B cell (primary cell): ENCODE measurements around the gene TRIB2. TPM values are rescaled to one million over a fixed set of nuclear protein-coding genes. Genes with fewer than 3 reads are reported as not detected.

Experiments
- ATAC-seq: fragments of 200-7000 bp; cut with Tn5 transposase; one replicate; pipeline ENCODE4 v1.10.0; 2021; ENCODE audit warnings: low read depth, mild to moderate bottlenecking, moderate number of reproducible peaks, moderate library complexity
- CTCF ChIA-PET: fragments of 350-600 bp; sonication (Branson Sonifier 250); formaldehyde crosslinking; loops from one replicate; lab custom pipeline; 2021; ENCODE audit warnings: antibody characterized with exemption, inconsistent platforms; lab: Charles Lee
- POLR2A ChIA-PET: fragments of 350-600 bp; sonication (Branson Sonifier 250); formaldehyde crosslinking; loops from one replicate; lab custom pipeline; 2021; ENCODE audit warnings: antibody characterized with exemption; lab: Charles Lee
- DNase-seq: peaks from one replicate; pipeline ENCODE4 v3.0.0; 2013
- H2AFZ ChIP-seq: 2 replicates; pipeline ENCODE4 v1.6.1; 2012; ENCODE audit warnings: mild to moderate bottlenecking, low read depth, low read length; ENCODE audit not compliant: insufficient read depth, poor library complexity, severe bottlenecking
- H3K27ac ChIP-seq, 2 donors: 1 replicate in 1 of 2; 2 replicates in 1 of 2; pipeline ENCODE4 v1.5.1; 2012 to 2013; ENCODE audit warnings: low read length in 2 of 2, mild to moderate bottlenecking in 2 of 2, moderate library complexity in 1 of 2
- H3K27me3 ChIP-seq, 4 experiments: fragments of 200-600 bp in 1 of 4; sonication (generic) in 1 of 4; replicated peaks in 1 of 4; 1 replicate in 2 of 4; 2 replicates in 2 of 4; pipeline versions ENCODE4 v1.6.1 to v1.7.0; 2013 to 2016; ENCODE audit warnings: low read length in 3 of 4, mild to moderate bottlenecking in 2 of 4, mixed read lengths in 1 of 4, moderate library complexity in 1 of 4; ENCODE audit not compliant: insufficient read depth in 4 of 4, control insufficient read depth in 3 of 4; ENCODE audit errors: control extremely low read depth in 1 of 4
- H3K36me3 ChIP-seq, 2 experiments: replicated peaks in 1 of 2; 1 replicate in 1 of 2; 2 replicates in 1 of 2; pipeline versions ENCODE4 v1.6.1 to v1.7.1; 2013; ENCODE audit warnings: low read length in 1 of 2; ENCODE audit not compliant: insufficient read depth in 2 of 2, control insufficient read depth in 1 of 2; ENCODE audit errors: control extremely low read depth in 1 of 2, extremely low read depth in 1 of 2
- H3K4me1 ChIP-seq, 2 donors: fragments of 200-600 bp in 1 of 2; sonication (generic) in 1 of 2; 1 replicate in 1 of 2; 2 replicates in 1 of 2; pipeline versions ENCODE4 v1.5.1 to v1.6.1; 2013 to 2017; ENCODE audit warnings: low read length in 2 of 2; ENCODE audit not compliant: control insufficient read depth in 2 of 2, insufficient read depth in 2 of 2
- H3K4me2 ChIP-seq: replicated peaks from 2 replicates; pipeline ENCODE3; 2012; ENCODE audit warnings: mild to moderate bottlenecking, low read depth, low read length; ENCODE audit not compliant: poor library complexity, severe bottlenecking
- H3K4me3 ChIP-seq, 5 experiments: fragments of 200-600 bp in 1 of 5; sonication (generic) in 1 of 5; 1 replicate in 3 of 5; 2 replicates in 2 of 5; pipeline versions ENCODE4 v1.5.1 to v1.7.0; 2011 to 2016; ENCODE audit warnings: low read length in 4 of 5, mild to moderate bottlenecking in 4 of 5, low read depth in 2 of 5, control low read depth in 1 of 5, moderate library complexity in 1 of 5; ENCODE audit not compliant: insufficient read depth in 1 of 5; ENCODE audit errors: control extremely low read depth in 1 of 5, extremely low read depth in 1 of 5
- H3K79me2 ChIP-seq: fragments of 200-600 bp; sonication (generic); one replicate; pipeline ENCODE4 v1.6.0; 2016; ENCODE audit warnings: low read length; ENCODE audit not compliant: control insufficient read depth, insufficient read depth
- H3K9ac ChIP-seq: fragments of 200-600 bp; sonication (generic); 2 replicates; pipeline ENCODE4 v1.6.1; 2017; ENCODE audit warnings: mild to moderate bottlenecking, low read length, moderate library complexity
- H3K9me3 ChIP-seq, 3 donors: one replicate each; pipeline versions ENCODE4 v1.6.1 to v1.7.1; 2013; ENCODE audit warnings: low read length in 2 of 3; ENCODE audit not compliant: control insufficient read depth in 2 of 3, insufficient read depth in 1 of 3; ENCODE audit errors: control extremely low read depth in 1 of 3
- H4K20me1 ChIP-seq: 2 replicates; pipeline ENCODE4 v1.6.0; 2012; ENCODE audit warnings: mild to moderate bottlenecking, low read length; ENCODE audit not compliant: insufficient read depth, control insufficient read depth, poor library complexity, severe bottlenecking
- H3K27ac Mint-ChIP-seq: one replicate; pipeline ENCODE4 v1.8.0; 2021; ENCODE audit warnings: mixed read lengths
- H3K27me3 Mint-ChIP-seq: one replicate; pipeline ENCODE4 v1.8.0; 2021; ENCODE audit warnings: mixed read lengths
- H3K4me1 Mint-ChIP-seq: one replicate; pipeline ENCODE4 v1.8.0; 2021; ENCODE audit warnings: mixed read lengths
- H3K4me3 Mint-ChIP-seq: one replicate; pipeline ENCODE4 v1.8.0; 2021; ENCODE audit warnings: mixed read lengths
- H3K9me3 Mint-ChIP-seq: one replicate; pipeline ENCODE4 v1.8.0; 2022; ENCODE audit warnings: mixed read lengths; ENCODE audit not compliant: insufficient read depth
- CTCF ChIP-seq: fragments of 200-600 bp; IDR thresholded peaks from one replicate; pipeline ENCODE4 v1.8.0; 2022; ENCODE audit warnings: antibody characterized with exemption, mild to moderate bottlenecking
- EZH2 ChIP-seq: IDR thresholded peaks from 2 replicates; pipeline ENCODE4 v1.6.1; 2012; ENCODE audit warnings: borderline replicate concordance, low read depth, mild to moderate bottlenecking, moderate library complexity, low read length; ENCODE audit not compliant: insufficient read depth, poor library complexity, severe bottlenecking
- WGBS: methylation state at CpG from one replicate; pipeline ENCODE4 v1.1.5; 2013; ENCODE audit warnings: missing lambda C conversion rate; ENCODE audit not compliant: insufficient coverage; 5-methylcytosine and 5-hydroxymethylcytosine counted together
- intact Hi-C: fragments of 100-400 bp; cut with micrococcal nuclease; formaldehyde crosslinking; loops from one replicate; pipeline ENCODE4 v1.10.0; 2022
- polyA plus RNA-seq: library from polyadenylated mRNA; depleted of rRNA; stranded (reverse); fragments of >200 nt; gene quantifications from 2 replicates; pipeline ENCODE4 v1.2.3, GENCODE V29; 2012
- total RNA-seq, 2 donors: library from RNA; stranded (reverse); fragments of 120-200 nt in 1 of 2; gene quantifications; 1 replicate in 1 of 2; 2 replicates in 1 of 2; pipeline versions ENCODE4 v1.2.3 to v1.2.4, GENCODE V29; 2013 to 2022

Gene TRIB2
- total and polyA plus RNA-seq, 2 donors (not counting 1 experiment from before 2014, with no cell fraction given) = 36.3 to 117 TPM

- H3K27ac Mint-ChIP-seq = no peak overlapping the region
- no peak overlapping the region for H3K4me3 Mint-ChIP-seq
- CTCF ChIA-PET = no interaction called here
- H3K27me3 Mint-ChIP-seq = peaks cover 18% of the 10 kb centered on the region
- Histone ChIP-seq H3K27ac (no peak overlapping the region), H3K36me3 (no peaks in the 10 kb centered on the region), H3K9me3 (peaks cover 0 to 7% (median 0%) of the 10 kb centered on the region in 3 donors), H3K79me2 (no peaks in the 10 kb centered on the region), H2AFZ (no peak overlapping the region), H4K20me1 (no peaks in the 10 kb centered on the region), H3K27me3 (peaks cover 0 to 4% (median 0%) of the 10 kb centered on the region in 4 experiments), H3K4me3 (no peak overlapping the region), H3K4me2 (no peak overlapping the region), H3K4me1 (no peaks in the 10 kb centered on the region), H3K9ac (no peak overlapping the region)
- H3K9me3 Mint-ChIP-seq = peaks cover 5% of the 10 kb centered on the region
- H3K4me1 Mint-ChIP-seq = no peaks in the 10 kb centered on the region
- ATAC-seq = no peak
- DNase-seq = no peak
- TF ChIP-seq EZH2 (no peak), CTCF (no peak)
- intact Hi-C loops = no loop called here
- POLR2A ChIA-PET = no interaction called here
Measured at GRCh38 chr2:12781329-12781728, 64.6 kb downstream of the TRIB2 start.

GRCh38 chr2:12787891-12788801, 71.4 kb downstream of the TRIB2 start:
- TF ChIP-seq EZH2 (no peak), CTCF (no peak)
- POLR2A ChIA-PET = no interaction called here
- H3K79me2 ChIP-seq = no peaks in the 10 kb centered on the region
- no peaks in the 10 kb centered on the region for H3K4me1 ChIP-seq
- no peak overlapping the region for H3K27ac Mint-ChIP-seq
- no peak for ATAC-seq
- H3K9me3 Mint-ChIP-seq = peaks cover 5% of the 10 kb centered on the region
- CTCF ChIA-PET = no interaction called here
- peaks cover 0 to 5% (median 2%) of the 10 kb centered on the region in 4 experiments for H3K27me3 ChIP-seq
- H3K9me3 ChIP-seq = peaks cover 0 to 7% (median 0%) of the 10 kb centered on the region in 3 donors
- intact Hi-C loops = no loop called here
- no peak overlapping the region for H3K9ac ChIP-seq
- no peak overlapping the region for H3K4me3 Mint-ChIP-seq
- H4K20me1 ChIP-seq = no peaks in the 10 kb centered on the region
- no peaks in the 10 kb centered on the region for H3K4me1 Mint-ChIP-seq
- no peak for DNase-seq
- no peak overlapping the region for H3K4me3 ChIP-seq
- no peak overlapping the region for H3K27ac ChIP-seq
- no peak overlapping the region for H3K4me2 ChIP-seq
- peaks cover 30% of the 10 kb centered on the region for H3K27me3 Mint-ChIP-seq
- H2AFZ ChIP-seq = no peak overlapping the region
- 100% methylated on average over 1 of the region's 7 CpGs for WGBS
- no peaks in the 10 kb centered on the region for H3K36me3 ChIP-seq
